Hematopoietic multipotent progenitor cell treated with erythropoietin and hydrocortisone succinate and interleukin-3 and kit ligand, for 17 days (in vitro differentiated cells): Measurements from ENCODE around the gene FLRT2.

Source experiments
- DNase-seq: peaks from one replicate; pipeline ENCODE4 v3.0.0-alpha.2; 2015; ENCODE audit warnings: low spot score

FLRT2 gene

DNA sequence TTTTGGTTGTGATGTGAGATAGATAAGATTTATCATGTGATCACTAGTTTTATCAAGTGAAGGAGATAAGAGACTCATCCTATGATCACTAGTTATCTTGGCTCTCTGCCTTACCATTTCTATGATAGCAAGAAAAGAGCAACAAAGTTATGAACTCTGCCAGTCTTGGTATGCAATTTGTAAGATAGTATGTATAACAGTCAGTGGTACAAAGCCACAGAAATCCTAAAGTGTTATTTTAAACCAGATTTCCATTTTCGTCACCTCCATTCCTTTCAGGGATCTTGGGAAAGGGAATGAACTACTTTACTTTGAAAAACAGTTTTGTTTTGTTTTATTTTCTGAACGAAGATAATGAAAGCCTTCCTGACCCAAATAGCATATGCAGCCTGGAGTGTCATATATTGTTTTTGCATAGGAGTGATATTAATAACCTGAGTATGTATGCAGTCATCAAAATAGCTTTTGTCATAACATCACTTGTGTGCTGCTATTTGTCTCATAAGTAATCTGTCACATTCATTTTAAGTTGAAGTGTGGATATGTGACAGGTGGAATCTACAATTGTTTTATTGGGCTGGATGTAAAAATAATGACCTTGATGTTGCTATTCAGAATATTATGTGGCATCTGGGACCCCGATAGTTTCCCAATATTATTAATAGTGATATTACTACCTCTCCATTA lies 35.0 kb downstream of the FLRT2 start:
- no peak for DNase-seq

DNA sequence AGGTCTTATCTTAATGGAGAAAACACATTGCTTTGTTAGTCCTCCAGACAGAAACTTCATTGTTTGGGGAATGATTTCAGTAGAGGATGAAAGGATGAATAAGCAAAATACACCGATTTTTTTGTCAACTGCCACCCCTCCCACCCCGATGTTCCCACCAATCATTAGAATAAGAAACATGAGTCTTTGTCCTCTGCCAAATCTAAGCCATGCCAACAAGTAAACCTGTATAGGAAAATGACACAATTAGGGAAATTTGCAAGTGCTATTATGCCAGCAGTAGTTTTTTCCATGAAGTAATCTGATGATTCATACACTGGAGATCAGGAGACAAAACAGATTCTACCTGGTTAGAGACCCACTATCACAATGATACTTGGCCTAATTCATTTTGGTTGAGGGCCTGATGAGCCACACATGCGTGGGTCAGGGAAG lies 35.9 kb downstream of the FLRT2 start:
- no peak for DNase-seq

DNA sequence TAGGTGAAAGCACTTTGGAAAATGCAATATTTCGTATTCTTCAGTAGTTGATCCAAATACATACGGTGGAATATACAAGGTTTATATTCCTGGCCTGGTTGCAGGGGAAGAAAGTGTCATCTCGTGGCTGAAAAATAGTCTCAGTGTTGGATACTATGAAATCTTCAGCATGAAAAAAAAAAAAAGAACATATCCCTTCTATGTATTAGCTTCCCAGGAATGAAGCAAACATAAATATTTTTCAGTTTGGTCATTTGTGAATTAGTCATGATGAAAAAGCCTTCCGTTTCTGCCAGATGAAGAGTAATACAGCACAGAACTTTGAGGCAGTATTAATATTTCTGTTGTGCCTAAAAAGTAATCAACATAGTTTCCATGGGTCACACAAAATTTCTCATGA lies 36.7 kb downstream of the FLRT2 start:
- no peak for DNase-seq

- no peak for DNase-seq
These were observed 42.1 kb downstream of the FLRT2 start for GRCh38 chr14:85572011-85572410.

- no peak for DNase-seq
These were observed 42.9 kb downstream of the FLRT2 start for GRCh38 chr14:85572845-85573244.

DNA sequence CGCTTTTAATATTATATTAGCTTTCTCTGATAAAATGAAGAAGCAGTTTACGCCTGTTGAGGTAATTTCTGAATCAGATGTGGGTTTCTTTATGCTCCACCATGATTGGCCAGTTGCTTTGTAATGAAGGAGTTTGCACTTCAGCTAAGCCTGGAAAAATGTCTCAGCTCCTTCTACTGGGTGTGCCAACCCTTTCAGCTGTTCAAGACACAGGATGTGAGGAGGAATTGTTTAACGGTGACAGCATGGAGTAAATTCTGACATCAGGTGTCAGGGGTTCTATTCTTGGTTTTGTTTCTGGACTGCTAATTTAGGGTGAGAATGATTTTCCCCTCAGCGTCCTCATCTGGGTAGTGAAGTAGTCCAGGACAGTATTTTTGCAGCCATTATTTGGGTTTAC lies 43.5 kb downstream of the FLRT2 start:
- DNase-seq = no peak

DNA sequence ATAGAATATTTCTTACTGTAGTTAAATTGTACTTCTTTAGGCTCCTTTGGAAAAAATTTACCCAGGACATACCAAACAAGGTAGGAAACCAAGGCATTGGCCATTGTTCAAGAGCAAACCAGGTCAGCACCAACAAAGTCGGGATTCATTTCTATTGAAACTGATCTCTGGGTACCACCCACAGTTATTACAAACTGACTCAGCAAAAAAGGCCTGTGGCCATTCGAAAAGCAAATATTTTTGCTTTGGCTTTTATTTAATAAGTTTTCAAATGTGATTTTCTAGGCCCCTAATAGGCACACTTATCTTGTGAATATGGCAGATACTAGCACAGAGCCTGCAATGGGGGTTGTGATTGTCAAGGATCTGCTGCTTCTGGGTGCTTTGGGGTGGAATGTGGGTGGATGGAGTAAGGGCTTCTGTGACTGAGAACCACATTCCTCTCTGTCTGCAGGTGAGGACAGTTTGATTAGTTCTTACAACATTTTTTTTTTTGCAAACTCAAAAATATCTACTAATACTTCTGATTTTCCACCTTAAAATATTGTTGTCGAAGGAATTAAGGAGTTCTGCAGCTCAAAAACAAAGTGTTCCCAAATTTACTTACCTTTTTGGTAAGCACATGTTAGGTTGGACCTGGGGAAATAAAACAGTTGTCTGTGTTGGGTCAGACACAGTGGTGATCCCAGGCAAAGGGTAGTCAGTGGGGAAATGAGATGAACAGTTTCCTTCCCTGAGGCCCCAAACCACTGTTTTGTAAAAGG lies 45.1 kb downstream of the FLRT2 start:
- no peak for DNase-seq

DNA sequence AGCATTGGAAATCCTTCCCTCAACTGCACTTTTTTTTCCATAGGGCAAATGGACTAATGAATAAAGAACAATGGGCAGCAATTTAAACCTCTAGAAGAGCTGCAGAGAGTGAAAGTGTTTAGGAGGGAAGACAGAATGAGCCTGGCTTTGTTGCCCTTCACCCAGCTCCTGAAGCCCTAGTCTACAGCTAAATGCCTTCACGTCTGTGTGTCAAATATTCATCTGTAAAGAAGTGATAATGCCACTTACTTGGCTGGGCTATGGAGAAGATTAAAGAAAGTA lies 45.6 kb downstream of the FLRT2 start:
- no peak for DNase-seq

GRCh38 chr14:85576218-85576617 lies 46.3 kb downstream of the FLRT2 start:
- no peak for DNase-seq

- DNase-seq = no peak
These were observed 47.1 kb downstream of the FLRT2 start for GRCh38 chr14:85576848-85577542.

GRCh38 chr14:85577543-85578114 lies 47.7 kb downstream of the FLRT2 start:
- no peak for DNase-seq

- no peak for DNase-seq
These were observed 48.4 kb downstream of the FLRT2 start for GRCh38 chr14:85578357-85578756.

DNA sequence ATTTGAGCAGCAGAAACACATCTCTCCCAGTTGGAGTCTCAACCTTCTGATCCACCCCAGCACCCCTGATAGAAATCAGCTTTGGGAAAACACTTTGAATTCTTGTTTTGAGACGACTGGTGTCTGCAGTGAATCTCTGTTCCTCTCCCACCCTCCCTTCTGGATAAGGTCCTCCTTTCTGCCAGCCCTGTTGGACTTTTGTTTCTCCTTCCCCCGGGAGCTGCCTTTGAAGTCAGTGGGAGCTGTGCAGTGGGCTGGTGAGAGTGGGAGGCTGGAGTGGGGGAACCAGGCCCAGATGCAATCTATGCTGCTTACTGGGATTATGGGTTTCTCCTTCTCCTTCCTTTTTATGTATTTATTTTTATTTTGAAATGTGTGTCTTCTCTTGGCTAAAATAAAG lies 49.0 kb downstream of the FLRT2 start:
- DNase-seq = no peak

DNA sequence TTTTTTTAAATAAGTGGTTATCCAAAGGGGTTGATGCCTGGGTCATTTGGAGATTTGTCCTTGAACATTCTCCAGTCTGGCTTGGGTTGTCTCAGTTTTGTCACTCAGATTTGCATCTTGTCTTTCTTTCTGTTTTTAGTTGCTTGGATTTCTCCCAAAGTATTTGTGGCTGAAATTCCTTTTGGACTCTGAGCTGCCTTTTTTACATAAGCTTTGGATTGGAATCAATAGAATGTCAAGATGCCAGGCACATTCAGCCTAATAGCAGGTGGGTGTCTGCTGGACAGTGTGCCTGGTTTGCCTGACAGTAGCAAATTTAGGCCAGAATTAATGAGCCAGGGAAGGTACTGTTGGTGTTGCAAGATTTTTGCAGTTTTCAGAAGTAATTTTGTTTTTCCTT lies 50.0 kb downstream of the FLRT2 start:
- DNase-seq = no peak

- DNase-seq = no peak
These were observed 50.7 kb downstream of the FLRT2 start for GRCh38 chr14:85580536-85581140.

DNA sequence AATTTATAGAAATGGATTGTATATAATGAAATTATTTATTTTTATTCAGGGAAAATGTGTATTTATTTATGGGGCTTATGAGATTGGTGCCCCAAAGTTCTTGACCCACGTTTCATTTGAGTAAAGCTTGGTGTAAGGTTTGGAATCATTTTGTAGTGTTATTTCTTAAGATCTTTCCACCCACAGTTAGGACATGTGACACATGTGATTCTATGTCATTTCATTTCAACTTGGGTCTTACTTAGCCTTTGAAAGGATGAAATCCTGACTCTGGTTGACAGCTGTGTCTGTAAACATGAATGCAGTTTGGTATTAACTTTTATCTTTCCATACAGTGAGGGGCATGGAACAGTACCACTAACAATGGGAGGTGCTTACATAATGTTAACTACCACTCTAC lies 51.7 kb downstream of the FLRT2 start:
- no peak for DNase-seq

DNA sequence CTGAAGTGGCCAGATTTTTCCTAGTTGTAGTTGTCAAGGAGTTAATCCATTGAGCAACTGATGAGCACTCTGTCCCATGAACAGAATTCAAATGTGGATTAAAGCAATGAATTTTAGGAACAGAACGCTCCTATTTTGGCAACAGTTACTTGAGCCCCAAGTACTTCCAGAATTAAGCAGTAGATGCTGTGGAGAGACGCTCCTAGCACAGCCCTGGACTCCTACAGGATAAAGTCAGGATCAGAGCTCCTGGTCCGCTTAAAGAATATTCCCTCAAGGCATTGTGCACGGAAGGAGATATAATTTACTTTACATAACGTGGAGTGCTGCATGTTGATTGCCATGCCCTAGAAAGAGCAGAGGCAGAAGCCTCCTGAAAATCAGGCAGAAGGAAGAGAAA lies 53.4 kb downstream of the FLRT2 start:
- DNase-seq = no peak

GRCh38 chr14:85584481-85584880 lies 54.5 kb downstream of the FLRT2 start:
- DNase-seq = no peak

DNA sequence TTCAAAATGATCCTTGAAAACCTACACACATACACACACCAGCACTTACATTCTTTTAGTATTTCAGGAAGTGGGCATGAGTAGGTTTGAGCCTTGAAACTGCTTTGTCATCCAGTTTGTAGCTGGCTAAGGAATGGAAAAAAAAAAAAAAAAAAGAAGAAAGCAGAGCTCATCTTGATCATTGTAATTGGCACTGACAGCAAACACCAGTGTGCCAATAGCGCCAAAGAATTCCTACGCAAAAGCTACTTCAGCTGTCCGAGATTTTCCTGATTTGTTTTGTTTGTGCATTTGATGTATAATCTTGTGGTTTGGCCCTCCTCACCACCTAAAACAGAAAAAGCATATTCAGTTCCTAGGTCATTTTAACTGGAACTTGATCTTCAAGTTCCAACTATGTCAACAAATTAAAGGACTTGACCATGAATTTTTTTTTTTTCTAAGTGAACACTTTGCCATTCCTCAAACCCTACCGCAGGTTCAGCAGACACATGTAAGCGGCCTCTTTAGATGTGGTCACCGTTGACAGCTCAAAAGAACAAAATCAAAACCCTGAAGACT lies 57.3 kb downstream of the FLRT2 start:
- no peak for DNase-seq

DNA sequence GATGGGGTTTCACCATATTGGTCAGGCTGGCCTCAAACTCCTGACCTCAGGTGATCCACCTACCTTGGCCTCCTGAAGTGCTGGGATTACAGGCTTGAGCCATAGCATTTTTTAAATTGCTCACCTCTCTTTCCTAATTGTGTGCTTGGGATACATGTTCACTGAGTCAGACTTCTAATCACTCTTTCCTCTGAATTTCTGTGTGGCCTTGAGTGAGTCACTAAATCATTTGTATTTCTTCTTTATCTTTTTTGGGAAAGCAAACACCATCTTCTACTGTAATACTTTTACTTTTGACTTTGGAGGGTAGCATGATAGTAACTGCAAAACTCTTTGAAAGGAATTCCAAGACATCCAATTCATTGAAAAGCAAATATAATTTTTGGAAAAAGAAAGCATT lies 60.8 kb downstream of the FLRT2 start:
- DNase-seq = no peak

- DNase-seq = no peak
These were observed 64.3 kb downstream of the FLRT2 start for GRCh38 chr14:85594217-85594616.

- DNase-seq = no peak
These were observed 66.0 kb downstream of the FLRT2 start for GRCh38 chr14:85595981-85596380.
